ENCODE results near the gene TMEM147. TPM values are rescaled to one million over a fixed set of nuclear protein-coding genes. Genes with fewer than 3 reads are reported as not detected.

TMEM147 gene
- total and polyA plus RNA-seq, 2 of the 4 experiments (the other 2 are of a cell fraction), result 67.6 to 108 TPM

GRCh38 chr19:35521124-35521743 lies 24.2 kb upstream of the TMEM147 start:
- H3K27ac ChIP-seq (ENCODE audit: insufficient read depth, low read length), result no peak overlapping the region
- no peak for DNase-seq
- no peak for TF ChIP-seq SMC3 (IDR thresholded peaks at IDR 0.05; ENCODE audit: low read depth, low read length)
- H3K9ac ChIP-seq (ENCODE audit: low read depth, low read length), result no peak overlapping the region
- no peak overlapping the region for H4K91ac ChIP-seq (ENCODE audit: insufficient read depth, low read depth, low read length)
- no peak overlapping the region for H3K4me2 ChIP-seq (ENCODE audit: low read depth, low read length)
- no peak overlapping the region for H3K56ac ChIP-seq (ENCODE audit: extremely low read depth, insufficient read depth, low read length)
- no peak overlapping the region for H2BK5ac ChIP-seq (ENCODE audit: low read depth, low read length, poor library complexity, severe bottlenecking)
- intact Hi-C loops (cut with micrococcal nuclease), result no loop called here
- ATAC-seq (ENCODE audit: low read depth), result no peak
- no TSS peak for BruUV-seq (replicated peaks)
- no peaks in the 10 kb centered on the region for H3K9me3 ChIP-seq (ENCODE audit: control insufficient read depth, insufficient read depth, low read length)
- H4K8ac ChIP-seq (ENCODE audit: low read depth in 2 of 2, low read length in 2 of 2), result no peak overlapping the region
- ChIA-PET POLR2A (ENCODE audit: unreplicated experiment) (no interaction called here), CTCF (no interaction called here)
- peaks cover 7% of the 10 kb centered on the region for H3K4me1 ChIP-seq (ENCODE audit: control insufficient read depth, insufficient read depth, low read length)
- no peak overlapping the region for H3K18ac ChIP-seq (ENCODE audit: low read depth, low read length)
- no peak overlapping the region for H3K4ac ChIP-seq (ENCODE audit: low read depth, low read length)
- H3K79me1 ChIP-seq (ENCODE audit: low read depth in 1 of 2, low read length in 2 of 2), result 0 out of 4 replicates have a peak, but pooled peaks cover 0 to 3% of the 10 kb centered on the region in 2 experiments
- 43% methylated on average over 1 of the region's 16 CpGs; no CpG with 5 or more reads in 1 of the 2 experiments for WGBS, 2 experiments (ENCODE audit: extremely low coverage in 2 of 2, insufficient read length in 1 of 2)
- peak overlapping the region; percentile 26 for H2AFZ ChIP-seq (replicated peaks; ENCODE audit: low read length, poor library complexity)
- H2BK120ac ChIP-seq (ENCODE audit: low read depth, low read length), result peak overlapping the region; percentile 14; the same call in 1 of the 2 replicates
- H2BK20ac ChIP-seq (ENCODE audit: low read depth, low read length), result no peak overlapping the region
- H3K9me1 ChIP-seq (ENCODE audit: insufficient read depth, low read length), result peaks cover 16% of the 10 kb centered on the region
- no peak overlapping the region for H3K14ac ChIP-seq (replicated peaks; ENCODE audit: low read depth, low read length)
- H3K27me3 ChIP-seq (ENCODE audit: control insufficient read depth, insufficient read depth, low read length), result peaks cover 7% of the 10 kb centered on the region
- no peak overlapping the region for H3K4me3 ChIP-seq (ENCODE audit: insufficient read depth, low read depth, low read length)
- dilution Hi-C loops (cut with HindIII; ENCODE audit: low sequenced_read_pairs, unreplicated experiment), result no loop called here
- no peaks in the 10 kb centered on the region for H3K36me3 ChIP-seq (ENCODE audit: control insufficient read depth, insufficient read depth, low read length)
- peak overlapping the region; percentile 60 for H2AK9ac ChIP-seq (replicated peaks; ENCODE audit: low read depth, low read length, poor library complexity)
- no peak overlapping the region for H2BK15ac ChIP-seq (ENCODE audit: low read depth, low read length)
- in situ Hi-C loops (cut with MboI; ENCODE audit: low sequenced_read_pairs), result no loop called here
- no peaks in the 10 kb centered on the region for H4K20me1 ChIP-seq (ENCODE audit: insufficient read depth, low read length)
- H2AK5ac ChIP-seq (ENCODE audit: low read depth, low read length), result no peak overlapping the region
- no peak overlapping the region for H3K23ac ChIP-seq (ENCODE audit: low read depth, low read length)
- no peak overlapping the region for H4K5ac ChIP-seq (ENCODE audit: low read depth, low read length)
